IPS DF 4.7 (cell line): ENCODE measurements around the gene PREX1.

Source experiments
- DNase-seq: peaks from one replicate; pipeline ENCODE4 v3.0.0-alpha.2; 2013; ENCODE audit warnings: low spot score; ENCODE audit errors: extremely low read depth

Gene PREX1

DNA sequence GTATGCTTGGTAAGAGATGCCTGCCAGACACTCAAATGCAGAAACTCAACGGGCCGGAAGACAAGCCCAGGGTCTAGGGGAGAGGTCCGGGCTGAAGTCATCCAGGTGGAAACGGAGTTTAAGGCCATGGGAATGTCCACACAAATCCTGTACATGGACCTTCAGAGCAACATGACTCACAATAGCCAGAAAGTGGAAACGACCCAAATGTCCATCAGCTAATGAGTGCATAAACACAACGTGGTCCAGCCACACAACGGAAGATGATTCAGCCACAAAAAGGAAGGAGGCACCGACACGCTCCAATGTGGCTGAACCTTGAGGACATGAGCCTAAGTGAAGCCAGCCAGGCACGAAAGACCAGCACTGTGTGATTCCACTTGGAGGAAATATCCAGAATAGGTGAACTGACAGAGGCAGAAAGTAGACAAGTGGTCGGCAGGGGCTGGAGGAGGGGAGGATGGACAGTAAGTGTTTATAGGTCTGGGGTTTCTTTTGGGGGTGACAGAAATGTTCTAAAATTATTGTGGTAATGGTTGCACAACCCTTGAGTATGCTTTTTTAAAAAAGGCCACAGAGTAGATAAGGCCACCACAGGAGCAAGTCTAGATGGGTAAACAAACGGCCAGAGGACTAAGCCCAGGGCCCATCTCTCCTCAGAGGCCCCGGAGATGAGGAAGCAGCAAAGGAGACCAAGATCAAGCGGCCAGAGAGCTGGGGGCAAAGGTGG lies 105.6 kb downstream of the PREX1 start:
- DNase-seq, result no peak

DNA sequence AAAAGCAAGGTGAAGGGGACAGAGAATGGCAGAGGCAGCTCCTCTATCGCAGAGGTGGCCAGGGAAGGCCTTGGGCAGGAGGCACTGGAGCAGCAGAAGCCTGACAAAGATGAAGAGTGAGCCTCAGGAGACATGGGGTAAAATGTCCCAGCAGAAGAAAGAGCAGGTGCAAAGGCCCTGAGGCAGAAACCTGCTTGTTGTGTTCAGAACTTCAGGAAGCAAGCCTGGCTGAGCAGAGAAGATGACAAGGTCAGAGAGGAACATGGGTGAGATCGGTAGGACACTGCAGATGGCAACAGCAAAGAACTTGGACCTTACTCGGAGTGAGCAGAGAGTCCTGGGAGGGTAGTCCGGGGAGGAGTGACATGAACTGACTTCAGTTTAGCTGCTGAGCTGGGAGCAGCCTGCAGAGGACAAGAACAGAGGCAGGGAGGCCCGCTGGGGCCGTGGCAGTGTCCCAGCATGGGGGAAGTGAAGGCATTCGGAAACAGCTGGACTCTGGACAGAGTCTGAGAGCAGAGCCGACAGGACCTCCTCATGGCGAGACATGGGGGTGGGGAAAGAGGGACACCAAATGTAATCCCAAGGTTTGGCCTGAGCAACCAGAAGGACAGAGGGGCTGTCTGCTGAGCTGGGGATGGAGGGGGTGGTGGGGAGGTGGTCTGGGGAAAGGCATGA lies 106.3 kb downstream of the PREX1 start:
- no peak for DNase-seq

GRCh38 chr20:48720256-48720985 lies 107.4 kb downstream of the PREX1 start:
- DNase-seq, result no peak

- DNase-seq, result no peak
Measured at GRCh38 chr20:48719598-48720255, 108.1 kb downstream of the PREX1 start.

DNA sequence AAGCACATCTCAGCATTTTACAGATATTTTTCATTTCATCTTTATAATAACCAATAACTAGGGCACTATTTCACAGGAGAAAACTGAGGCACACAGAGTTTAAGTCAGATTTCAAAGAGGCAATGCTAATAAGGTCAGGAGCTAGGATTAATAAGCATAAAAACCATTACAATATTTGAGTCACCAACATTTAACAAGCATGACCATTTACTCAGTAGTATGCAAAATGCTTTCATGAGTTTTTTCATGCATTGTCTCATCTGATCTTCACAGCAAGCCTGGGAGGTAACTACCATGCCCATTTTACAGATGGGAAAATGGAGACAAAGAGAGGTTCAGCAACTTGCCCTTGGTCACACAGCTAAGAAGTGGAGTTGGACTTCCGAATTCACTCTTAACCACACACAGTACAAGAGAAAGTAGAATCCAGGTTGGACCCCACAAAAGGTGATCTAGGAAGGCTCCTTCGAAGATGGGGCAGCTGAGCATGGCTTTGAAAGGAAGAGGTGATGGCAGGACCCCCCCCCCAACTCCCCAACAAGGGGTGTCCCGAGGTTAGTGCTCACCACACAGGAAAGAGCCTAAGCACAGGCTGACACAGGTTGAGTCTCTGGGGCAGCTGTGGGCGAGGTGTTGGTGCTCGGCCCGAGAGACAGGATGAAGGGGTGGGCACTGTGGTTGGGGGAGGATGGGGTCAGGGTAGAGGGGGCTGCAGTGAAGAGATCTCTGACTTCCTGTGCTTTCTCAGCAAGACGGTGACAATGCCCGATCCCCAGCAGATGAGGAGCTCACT lies 108.8 kb downstream of the PREX1 start:
- DNase-seq, result no peak

DNA sequence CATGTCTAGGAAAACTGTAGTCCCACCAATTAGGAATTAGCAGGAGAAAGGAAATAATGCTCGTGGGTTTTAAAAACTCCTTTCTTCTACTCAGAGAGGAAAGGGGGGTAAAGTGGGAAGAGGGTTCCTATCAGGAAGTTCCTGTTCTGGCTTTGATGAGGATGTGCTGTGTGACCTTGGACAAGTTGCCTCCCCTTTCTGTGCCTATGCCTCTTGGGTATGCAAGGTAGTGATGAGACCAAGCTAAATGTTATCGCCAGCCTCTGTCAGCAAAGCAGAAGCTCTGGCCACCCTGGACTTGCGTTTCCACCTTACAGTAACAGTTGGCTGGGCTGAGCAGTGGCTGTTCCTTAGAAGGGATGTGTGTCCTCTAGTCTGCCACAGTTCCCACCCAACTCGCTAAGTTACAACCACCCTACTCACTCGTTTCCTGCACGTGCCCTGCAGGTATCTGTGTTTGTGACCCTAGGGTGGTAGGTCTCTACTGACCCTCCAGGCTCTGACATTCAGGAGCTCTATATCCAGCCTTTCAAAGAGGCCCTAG lies 110.0 kb downstream of the PREX1 start:
- no peak for DNase-seq

- DNase-seq, result no peak
Measured at GRCh38 chr20:48717095-48717672, 110.6 kb downstream of the PREX1 start.

DNA sequence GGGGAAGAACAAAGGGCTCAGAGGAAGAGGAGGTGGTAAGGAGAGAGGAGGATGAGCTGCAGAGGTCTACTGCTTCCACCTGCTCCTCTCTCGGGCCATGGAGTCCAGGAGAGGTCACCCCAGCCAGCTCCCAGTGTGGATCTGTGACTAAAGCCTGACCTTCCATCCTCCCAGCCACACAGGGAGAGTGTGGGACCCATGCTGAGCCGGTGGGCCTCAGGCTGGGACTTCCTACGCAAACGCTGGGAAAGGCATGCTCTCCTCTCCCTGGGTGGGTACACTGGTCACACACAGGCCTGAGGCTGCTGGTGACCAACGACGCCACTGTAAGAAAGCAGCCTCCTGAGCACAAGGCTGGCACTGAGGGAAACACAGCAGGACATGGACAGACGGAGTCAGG lies 111.3 kb downstream of the PREX1 start:
- DNase-seq, result no peak

GRCh38 chr20:48716086-48716485 lies 111.7 kb downstream of the PREX1 start:
- DNase-seq, result no peak

- no peak for DNase-seq
Measured at GRCh38 chr20:48714764-48715163, 113.0 kb downstream of the PREX1 start.

GRCh38 chr20:48711696-48712464 lies 115.9 kb downstream of the PREX1 start:
- DNase-seq, result no peak

DNA sequence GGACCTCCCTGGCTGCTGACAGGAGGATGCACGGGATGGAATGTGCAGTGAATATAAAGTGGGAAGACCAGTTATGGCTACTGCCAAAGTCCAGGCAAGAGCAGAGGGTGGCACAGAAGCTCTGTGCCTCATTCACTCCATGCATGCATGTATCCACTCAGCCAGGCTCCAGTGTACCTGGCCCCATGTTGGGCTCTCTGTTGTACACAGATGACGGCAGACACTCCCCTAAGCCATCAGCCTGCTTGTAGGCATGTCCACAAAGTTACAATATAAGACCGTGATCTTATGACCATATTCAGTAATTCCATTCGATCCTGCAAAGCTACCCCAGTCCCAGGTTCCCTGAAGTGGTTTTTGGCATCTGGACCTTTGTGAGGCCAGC lies 116.8 kb downstream of the PREX1 start:
- DNase-seq, result no peak

DNA sequence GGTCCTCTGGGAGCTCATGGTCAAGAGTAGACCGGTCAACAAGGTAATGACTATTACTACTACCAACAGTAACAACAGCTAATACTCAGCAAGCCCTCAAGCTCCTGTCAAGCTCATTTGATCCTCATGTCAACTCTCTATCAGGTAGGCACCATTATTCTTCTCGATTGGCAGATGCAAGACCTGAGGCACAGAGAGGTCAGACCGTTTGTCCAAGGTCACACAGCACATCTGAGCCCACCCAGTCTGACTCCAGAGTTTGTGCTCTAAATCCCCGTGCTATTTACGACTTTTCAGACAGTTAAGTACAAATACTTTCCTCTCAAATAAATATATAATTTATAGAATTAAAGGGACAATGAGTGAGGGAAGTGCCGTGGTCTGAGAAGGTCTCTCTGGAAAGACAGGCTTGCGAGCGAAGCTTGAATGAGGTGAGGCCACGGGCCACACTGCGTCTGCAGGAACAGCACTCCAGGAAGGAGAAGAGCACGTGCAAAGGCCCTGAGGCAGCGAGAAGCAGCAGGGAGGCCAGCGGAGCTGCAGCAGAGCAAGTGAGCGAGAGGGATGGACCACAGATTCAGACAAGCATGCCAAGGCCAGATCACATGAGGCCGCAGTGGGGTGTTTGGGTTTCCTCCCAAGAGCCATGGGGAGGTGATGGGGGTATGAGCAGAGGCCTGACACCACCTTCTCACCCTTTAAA lies 117.3 kb downstream of the PREX1 start:
- no peak for DNase-seq

DNA sequence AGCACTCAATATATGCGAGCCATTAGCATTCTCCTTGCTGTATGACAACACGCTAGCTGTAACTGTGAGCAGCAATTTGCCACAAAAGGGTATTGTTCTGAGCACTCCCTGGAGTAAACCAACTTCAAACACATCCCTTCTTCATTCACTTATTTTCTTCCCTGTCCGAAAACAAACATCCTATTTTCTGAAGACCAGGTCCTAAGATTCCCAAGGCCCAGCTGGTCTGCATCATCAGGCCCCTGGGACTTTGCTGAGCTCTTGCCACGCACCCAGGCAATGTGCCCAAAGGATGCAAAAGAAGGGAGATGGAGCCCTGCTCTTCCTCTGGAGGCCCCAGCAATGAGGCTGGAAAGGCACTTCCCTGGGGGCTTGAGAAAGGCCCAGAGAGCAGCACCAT lies 118.1 kb downstream of the PREX1 start:
- DNase-seq, result no peak

- DNase-seq, result no peak
Measured at GRCh38 chr20:48709058-48709691, 118.6 kb downstream of the PREX1 start.

DNA sequence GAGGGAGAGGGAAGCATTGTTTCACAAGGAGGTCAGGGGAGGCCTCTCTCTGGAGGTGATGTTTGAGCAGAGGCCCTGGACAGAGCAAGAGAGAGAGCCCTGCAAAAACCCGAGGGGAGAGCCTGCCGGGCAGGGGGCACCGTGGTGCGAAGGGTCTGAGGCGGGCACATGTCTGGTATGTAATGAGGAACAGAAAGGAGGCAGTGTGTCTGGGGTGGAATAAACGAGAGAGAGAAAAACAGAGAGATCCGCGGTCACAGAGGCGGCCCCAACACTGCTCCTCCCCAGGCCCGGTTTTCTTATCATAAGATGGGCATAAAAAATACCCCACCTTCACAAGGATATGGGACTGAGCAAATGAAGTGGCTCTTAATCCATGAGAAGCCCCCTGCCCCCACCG lies 119.2 kb downstream of the PREX1 start:
- DNase-seq, result no peak

DNA sequence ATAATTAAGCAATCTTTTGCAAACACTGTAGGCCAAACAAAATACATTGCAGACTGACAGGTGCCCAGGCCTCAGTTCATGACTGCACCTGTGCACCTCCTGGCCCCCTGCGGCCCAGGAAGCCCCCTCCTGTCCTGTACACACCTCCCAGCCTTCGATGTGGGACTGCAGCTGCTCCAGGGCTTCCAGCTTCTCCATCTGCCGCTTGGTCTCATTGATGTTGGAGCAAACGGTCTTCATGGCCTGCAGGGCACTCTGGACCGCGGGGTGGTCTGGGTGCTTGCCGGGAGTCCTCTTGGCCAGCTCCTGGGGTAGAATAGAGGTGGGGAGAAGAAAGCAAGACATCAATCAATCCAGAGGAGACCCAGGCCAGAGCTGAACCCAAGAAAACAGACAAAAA lies 119.7 kb downstream of the PREX1 start:
- no peak for DNase-seq

GRCh38 chr20:48706710-48707365 lies 121.0 kb downstream of the PREX1 start:
- no peak for DNase-seq
